COR-L47 (cell line): ENCODE data around the gene QPRT.
"Not testable (repeated sequence)": the region's sequence is repeated elsewhere in the genome, so short reads cannot be mapped to it uniquely, and the experiment has no call there.

ENCODE experiments used
- DNase-seq: peaks from one replicate; lab custom pipeline; 2025; lab: John Stamatoyannopoulos, UW

The QPRT gene

DNA sequence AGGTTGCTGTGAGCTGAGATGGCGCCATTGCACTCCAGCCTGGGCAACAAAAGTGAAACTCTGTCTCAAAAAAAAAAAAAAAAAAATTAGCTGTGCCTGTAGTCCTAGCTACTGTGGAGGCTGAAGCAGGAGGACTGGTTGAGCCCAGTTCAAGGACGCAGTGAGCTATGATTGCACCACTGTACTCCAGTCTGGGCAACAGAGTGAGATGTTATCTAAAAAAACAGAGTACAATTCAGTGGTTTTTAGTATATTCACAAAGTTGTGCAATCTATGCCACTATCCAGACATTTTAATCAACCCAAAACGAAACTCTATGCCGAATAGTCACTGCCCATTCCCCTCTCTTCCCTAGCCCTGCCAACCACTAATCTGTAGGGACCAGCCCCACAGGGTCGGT lies 41.7 kb downstream of the QPRT start:
- DNase-seq = no peak

DNA sequence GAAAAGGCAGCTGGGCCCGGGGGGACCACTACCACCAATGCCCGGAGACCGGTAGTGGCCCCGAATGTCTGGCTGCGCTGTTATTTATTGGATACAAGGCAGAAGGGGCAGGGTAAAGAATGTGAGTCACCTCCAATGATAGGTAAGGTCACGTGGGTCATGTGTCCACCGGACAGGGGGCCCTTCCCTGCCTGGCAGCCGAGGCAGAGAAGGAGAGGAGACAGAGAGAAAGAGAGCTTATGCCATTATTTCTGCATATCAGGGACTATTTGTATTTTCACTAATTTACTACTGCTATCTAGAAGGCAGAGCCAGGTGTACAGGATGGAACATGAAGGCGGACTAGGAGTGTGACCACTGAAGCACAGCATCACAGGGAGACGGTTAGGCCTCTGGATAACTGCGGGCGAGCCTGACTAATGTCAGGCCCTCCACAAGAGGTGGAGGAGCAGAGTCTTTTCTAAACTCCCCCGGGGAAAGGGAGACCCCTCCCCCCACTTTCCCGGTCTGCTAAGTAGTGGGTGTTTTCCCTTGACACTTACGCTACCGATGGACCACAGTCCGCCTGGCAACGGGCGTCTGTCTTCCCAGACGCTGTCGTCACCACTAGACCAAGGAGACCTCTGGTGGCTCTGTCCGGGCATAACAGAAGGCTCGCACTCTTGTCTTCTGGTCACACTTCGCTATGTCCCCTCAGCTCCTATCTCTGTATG lies 42.3 kb downstream of the QPRT start:
- DNase-seq = peak; percentile 39

- DNase-seq = no peak
Observed at GRCh38 chr16:29726845-29727377, 47.9 kb downstream of the QPRT start.

DNA sequence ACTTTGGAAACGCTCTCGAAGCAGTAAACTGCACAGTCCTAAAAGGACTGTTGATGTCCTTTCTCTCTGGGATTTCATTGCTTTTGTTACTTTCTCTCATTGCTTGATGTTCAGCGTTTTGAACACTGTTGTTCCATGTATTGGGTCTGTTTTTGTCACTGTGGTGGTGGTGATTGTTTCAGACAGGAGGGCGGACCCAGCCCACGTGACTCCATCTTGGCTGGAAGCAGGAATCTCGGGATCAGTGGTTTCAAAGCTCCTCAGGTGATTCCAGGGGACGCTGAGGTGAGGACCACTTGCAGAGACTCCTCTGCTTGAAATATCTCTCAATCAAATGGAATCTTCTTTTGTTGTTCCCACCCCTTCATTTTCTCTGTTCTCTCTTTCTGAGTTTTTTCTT lies 48.5 kb downstream of the QPRT start:
- no peak for DNase-seq

DNA sequence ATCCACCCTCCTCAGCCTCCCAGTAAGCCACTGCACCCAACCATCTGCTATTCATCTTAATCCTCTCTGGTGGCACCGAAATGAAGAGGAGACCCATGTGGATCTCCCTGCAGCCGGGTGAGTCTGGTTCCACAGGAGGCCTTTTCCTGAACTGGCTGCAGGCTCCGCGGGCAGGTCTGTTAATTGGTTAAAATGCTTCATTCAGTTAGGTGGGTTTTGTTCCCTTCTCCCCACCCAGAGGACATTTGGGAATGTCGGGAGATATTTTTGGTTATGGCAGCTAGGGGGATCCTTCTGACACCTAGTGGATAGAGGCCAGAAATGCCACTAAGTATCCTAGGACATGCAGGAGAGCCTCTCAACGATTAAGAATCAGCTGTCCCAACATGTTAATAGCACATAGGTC lies 50.1 kb downstream of the QPRT start:
- DNase-seq = peak; percentile 57

DNA sequence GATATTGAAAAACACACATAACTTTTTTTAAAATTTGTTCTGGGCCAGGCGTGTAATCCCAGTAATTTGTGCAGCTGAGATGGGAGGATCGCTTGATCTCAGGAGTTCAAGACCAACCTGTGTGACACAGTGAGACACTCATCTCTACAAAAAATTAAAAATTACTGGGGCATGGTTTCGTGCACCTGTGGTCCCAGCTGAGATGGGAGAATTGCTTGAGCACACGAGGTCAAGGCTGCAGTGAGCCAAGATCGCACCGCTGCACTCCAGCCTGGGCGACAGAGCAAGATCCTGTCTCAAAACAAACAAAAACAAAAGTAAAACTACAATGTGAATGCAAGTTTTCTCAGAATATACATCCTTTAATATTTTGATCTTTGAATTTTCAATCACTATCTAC lies 51.7 kb downstream of the QPRT start:
- DNase-seq = no peak

DNA sequence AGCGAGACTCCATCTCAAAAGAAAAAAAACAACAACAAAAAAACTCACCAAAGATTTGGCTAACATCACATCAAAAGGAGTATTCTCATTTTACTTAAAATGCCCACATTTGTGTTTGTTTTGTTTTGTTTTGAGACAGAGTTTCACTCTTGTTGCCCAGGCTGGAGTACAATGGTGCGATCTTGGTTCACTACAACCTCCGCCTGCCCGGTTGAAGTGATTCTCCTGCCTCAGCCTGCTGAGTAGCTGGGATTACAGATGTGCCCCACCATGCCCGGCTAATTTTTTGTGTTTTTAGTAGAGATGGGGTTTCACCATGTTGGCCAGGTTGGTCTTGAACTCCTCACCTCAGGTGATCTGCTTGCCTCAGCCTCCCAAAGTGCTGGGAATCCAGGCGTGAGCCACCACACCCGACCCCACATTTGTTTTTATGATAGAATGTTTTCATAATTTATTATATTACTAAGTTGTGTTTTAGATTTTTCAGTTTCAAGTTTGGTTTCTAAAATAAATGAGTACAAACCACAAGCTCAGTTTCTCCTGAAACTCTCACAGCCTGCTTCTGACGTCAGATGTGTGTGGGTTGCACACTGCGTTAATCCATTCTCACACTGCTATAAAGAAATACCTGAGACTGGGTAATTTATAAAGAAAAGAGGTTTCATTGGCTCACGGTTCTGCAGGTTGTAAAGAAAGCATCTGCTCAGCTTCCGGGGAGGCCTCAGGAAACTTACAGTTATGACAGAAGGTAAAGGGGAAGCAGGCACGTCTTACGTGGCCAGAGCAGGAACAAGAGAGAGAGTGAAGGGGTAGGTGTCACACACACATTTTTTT lies 53.0 kb downstream of the QPRT start:
- DNase-seq = not testable (repeated sequence)

DNA sequence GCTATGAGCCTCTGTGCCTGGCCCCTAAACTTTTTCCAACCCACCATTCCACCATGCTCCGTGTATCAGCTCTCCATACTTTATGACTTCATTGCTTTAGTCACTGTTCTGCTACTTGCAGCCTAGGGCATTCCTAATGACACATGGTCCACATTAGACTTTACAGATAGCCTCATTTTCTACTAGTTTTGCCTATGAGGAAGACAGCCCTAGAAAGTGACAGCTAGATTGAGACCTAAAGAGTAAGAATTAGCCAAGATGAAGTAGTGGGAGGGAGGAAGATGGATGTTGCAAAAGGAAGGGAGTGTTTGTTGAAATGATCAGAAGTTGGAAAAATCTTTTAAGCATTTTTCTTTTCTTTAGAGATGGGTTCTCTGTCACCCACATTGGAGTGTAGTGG lies 55.8 kb downstream of the QPRT start:
- no peak for DNase-seq

GRCh38 chr16:29736112-29736511 lies 57.1 kb downstream of the QPRT start:
- DNase-seq = no peak

GRCh38 chr16:29736764-29737163 lies 57.8 kb downstream of the QPRT start:
- DNase-seq = no peak

- DNase-seq = no peak
Observed at GRCh38 chr16:29737713-29738112, 58.7 kb downstream of the QPRT start.

GRCh38 chr16:29738514-29738913 lies 59.5 kb downstream of the QPRT start:
- no peak for DNase-seq

DNA sequence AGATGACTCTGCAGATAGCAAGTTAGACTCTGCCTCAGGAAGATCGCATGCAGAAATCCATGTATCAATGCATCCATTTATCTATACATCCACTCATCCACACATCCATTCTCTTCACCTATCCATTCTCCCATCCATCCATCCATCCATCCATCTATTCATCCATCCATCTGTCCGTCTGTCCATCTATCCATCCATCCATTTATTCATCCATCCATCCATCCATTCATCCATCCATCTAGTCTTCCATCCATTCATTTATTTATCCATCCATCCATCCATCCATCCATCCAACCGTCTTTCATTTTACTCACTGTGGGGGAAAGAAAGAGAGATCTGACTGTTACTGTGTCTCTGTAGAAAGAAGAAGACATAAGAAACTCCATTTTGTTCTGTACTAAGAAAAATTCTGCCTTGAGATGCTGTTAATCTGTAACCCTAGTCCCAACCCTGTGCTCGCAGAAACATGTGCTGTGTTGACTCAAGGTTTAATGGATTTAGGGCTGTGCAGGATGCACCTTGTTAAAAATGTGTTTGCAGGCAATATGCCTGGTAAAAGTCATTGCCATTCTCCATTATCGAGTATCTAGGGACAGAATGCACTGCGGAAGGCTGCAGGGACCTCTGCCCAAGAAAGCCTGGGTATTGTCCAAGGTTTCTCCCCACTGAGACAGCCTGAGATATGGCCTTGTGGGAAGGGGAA lies 61.1 kb downstream of the QPRT start:
- DNase-seq = not testable (repeated sequence)

- not testable (repeated sequence) for DNase-seq
Observed at GRCh38 chr16:29740630-29741015, 61.6 kb downstream of the QPRT start.

GRCh38 chr16:29742683-29743275 lies 63.8 kb downstream of the QPRT start:
- DNase-seq = no peak

GRCh38 chr16:29743475-29743826 lies 64.5 kb downstream of the QPRT start:
- DNase-seq = no peak

- no peak for DNase-seq
Observed at GRCh38 chr16:29743827-29744531, 65.0 kb downstream of the QPRT start.

DNA sequence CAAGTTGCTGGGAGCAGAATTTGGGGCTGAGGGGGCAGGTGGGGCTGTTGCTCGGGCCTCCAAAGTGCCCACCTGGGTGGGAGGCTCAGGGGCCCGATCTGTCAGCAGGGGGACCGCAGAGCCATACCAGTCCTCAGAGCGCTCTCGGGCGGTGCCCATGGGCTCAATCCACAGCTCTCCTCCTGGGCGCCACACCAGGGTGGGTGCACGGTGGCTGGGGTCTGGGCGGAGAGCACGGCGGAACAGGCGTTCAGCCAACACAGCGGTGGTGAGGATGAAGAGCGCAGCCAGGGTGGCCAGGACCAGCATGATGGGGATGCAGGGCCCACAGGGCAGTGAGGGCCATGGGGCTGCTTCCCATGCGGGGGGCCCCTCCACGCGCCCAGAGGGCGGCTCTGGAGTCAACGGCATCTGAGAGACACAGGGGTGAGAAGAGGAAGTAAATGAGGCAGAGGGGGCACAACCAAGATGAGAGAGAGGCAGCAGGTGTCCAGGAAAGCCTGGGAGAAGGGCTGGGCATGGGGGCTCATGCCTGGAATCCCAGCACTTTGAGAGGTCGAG lies 65.6 kb downstream of the QPRT start:
- no peak for DNase-seq

DNA sequence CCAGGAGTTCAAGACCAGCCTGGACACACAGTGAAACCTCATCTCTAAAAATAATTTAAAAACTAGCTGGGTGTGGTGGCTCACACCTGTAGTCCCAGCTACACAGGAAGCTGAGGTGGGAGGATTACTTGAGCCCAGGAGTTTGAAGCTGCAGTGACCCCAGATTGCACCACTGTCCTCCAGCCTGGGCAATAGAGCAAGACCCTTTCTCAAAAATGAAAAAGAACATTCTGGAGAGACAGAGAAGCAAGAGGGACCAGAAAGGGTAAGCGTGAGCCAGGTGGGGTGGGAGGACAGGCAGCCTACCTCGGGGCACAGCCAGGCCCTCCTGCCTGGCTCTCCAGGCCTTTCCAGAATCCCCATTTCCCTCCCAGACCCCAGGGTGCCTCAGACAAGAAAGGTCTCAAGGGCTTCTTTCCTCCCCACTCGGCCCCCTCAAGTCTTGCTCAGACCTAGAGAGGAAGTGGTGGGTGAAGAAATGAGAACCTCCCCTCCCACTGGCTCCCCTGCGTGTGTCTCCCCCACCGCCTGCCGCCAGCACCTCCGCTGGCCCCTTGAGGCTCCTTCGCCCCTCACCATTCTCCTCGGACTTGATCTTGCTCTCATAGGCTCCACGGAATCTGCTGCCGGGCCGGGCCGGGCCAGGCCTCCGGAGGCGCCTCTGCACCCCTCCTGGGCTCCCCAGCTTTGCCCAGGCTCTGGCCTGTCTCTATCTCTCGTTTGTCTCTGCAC lies 66.3 kb downstream of the QPRT start:
- DNase-seq = no peak

- no peak for DNase-seq
Observed at GRCh38 chr16:29745853-29746345, 66.9 kb downstream of the QPRT start, which contains the start of gene C16orf54. Gene C16orf54, minus strand, starts transcription at chr16:29745990. Its CDS starts 1,039 bp downstream, at chr16:29744951.
